HepG2 (cell line): ENCODE data around the gene FAM169A. TPM values are rescaled to one million over a fixed set of nuclear protein-coding genes. Genes with fewer than 3 reads are reported as not detected.

ENCODE experiments used
- DMAP1 ChIP-seq: IDR thresholded peaks from 2 replicates; pipeline ENCODE4 v1.6.1; 2016
- DNMT3B ChIP-seq: conservative IDR thresholded peaks from 2 replicates; pipeline ENCODE4 v1.6.1; 2016; ENCODE audit warnings: missing biosample characterization, control low read depth
- HDAC6 ChIP-seq: fragments of 200-600 bp; sonication (generic); IDR thresholded peaks from 2 replicates; pipeline ENCODE4 v1.7.0; 2017; ENCODE audit warnings: mild to moderate bottlenecking, antibody characterized with exemption, low read length, low read depth
- HMG20B ChIP-seq: conservative IDR thresholded peaks from 2 replicates; pipeline ENCODE4 v1.6.1; 2016; ENCODE audit warnings: missing genetic modification reagents, missing compliant biosample characterization
- HMGA1 ChIP-seq: sonication (generic); formaldehyde crosslinking; conservative IDR thresholded peaks from 2 replicates; pipeline ENCODE4 v1.4.0; 2020; ENCODE audit warnings: missing genetic modification reagents
- KAT2B ChIP-seq: fragments of 150-350 bp; IDR thresholded peaks from 2 replicates; pipeline ENCODE4 v1.6.1; 2014; ENCODE audit warnings: low read depth, low read length, borderline replicate concordance
- KDM5B ChIP-seq: sonication (generic); formaldehyde crosslinking; IDR thresholded peaks from 2 replicates; pipeline ENCODE4 v1.4.0; 2020; ENCODE audit warnings: missing genetic modification reagents, mild to moderate bottlenecking, borderline replicate concordance
- MBNL3 ChIP-seq: fragments of 250-450 bp; sonication (Bioruptor Pico); conservative IDR thresholded peaks from 2 replicates; pipeline ENCODE4 v1.8.0; 2022; ENCODE audit warnings: mild to moderate bottlenecking, inconsistent platforms
- MXD4 ChIP-seq: IDR thresholded peaks from 2 replicates; pipeline ENCODE4 v1.6.1; 2016; ENCODE audit warnings: mild to moderate bottlenecking, missing biosample characterization, missing genetic modification reagents
- MYC ChIP-seq: sonication (generic); formaldehyde crosslinking; IDR thresholded peaks from 2 replicates; pipeline ENCODE4 v1.9.0; 2021; ENCODE audit warnings: missing genetic modification reagents, borderline replicate concordance
- NCOA2 ChIP-seq: sonication (generic); formaldehyde crosslinking; IDR thresholded peaks from 2 replicates; pipeline ENCODE4 v1.8.0; 2022; ENCODE audit warnings: inconsistent platforms
- NFE2L2 ChIP-seq: fragments of 150-350 bp; IDR thresholded peaks from 2 replicates; pipeline ENCODE4 v1.6.1; 2014; ENCODE audit warnings: low read length
- NR2F1 ChIP-seq, 2 experiments: fragments of 450-650 bp in 1 of 2; formaldehyde crosslinking in 1 of 2; IDR thresholded peaks; 2 replicates each; pipeline versions ENCODE4 v1.5.0 to v1.6.1; 2016 to 2020; ENCODE audit warnings: mild to moderate bottlenecking in 1 of 2, missing compliant biosample characterization in 1 of 2, missing genetic modification reagents in 1 of 2, moderate library complexity in 1 of 2
- ONECUT2 ChIP-seq: sonication (generic); formaldehyde crosslinking; IDR thresholded peaks from 2 replicates; pipeline ENCODE4 v1.4.0; 2020; ENCODE audit warnings: missing genetic modification reagents
- PAWR ChIP-seq: sonication (generic); formaldehyde crosslinking; IDR thresholded peaks from 2 replicates; pipeline ENCODE4 v1.4.0; 2020; ENCODE audit warnings: missing genetic modification reagents, mild to moderate bottlenecking, borderline replicate concordance
- PITX1 ChIP-seq: sonication (generic); formaldehyde crosslinking; IDR thresholded peaks from 2 replicates; pipeline ENCODE4 v1.5.1; 2020; ENCODE audit warnings: mild to moderate bottlenecking, missing genetic modification reagents
- REL ChIP-seq: sonication (generic); formaldehyde crosslinking; conservative IDR thresholded peaks from 2 replicates; pipeline ENCODE4 v1.8.0; 2022; ENCODE audit warnings: mild to moderate bottlenecking, missing genetic modification reagents, moderate library complexity
- RFX3 ChIP-seq: IDR thresholded peaks from 2 replicates; pipeline ENCODE4 v1.6.1; 2016; ENCODE audit warnings: missing biosample characterization, missing genetic modification reagents
- RFXANK ChIP-seq: IDR thresholded peaks from 2 replicates; pipeline ENCODE4 v1.6.1; 2016
- RXRB ChIP-seq: IDR thresholded peaks from 2 replicates; pipeline ENCODE4 v1.6.1; 2016; ENCODE audit warnings: borderline replicate concordance, missing genetic modification reagents, missing compliant biosample characterization
- SNAPC2 ChIP-seq: sonication (generic); formaldehyde crosslinking; IDR thresholded peaks from 2 replicates; pipeline ENCODE4 v1.8.1; 2022; ENCODE audit warnings: mild to moderate bottlenecking, missing genetic modification reagents
- TAF1 ChIP-seq: sonication (generic); formaldehyde crosslinking; IDR thresholded peaks from 2 replicates; pipeline ENCODE4 v1.4.0; 2020; ENCODE audit warnings: missing genetic modification reagents
- TBX2 ChIP-seq: sonication (generic); formaldehyde crosslinking; IDR thresholded peaks from 2 replicates; pipeline ENCODE4 v1.5.0; 2020; ENCODE audit warnings: missing genetic modification reagents, mild to moderate bottlenecking, borderline replicate concordance
- TCF7L2 ChIP-seq: IDR thresholded peaks from 2 replicates; pipeline ENCODE4 v1.6.1; 2011; ENCODE audit warnings: mild to moderate bottlenecking, low read depth, low read length, moderate library complexity
- THAP7 ChIP-seq: sonication (generic); formaldehyde crosslinking; IDR thresholded peaks from 2 replicates; pipeline ENCODE4 v1.8.1; 2023; ENCODE audit warnings: mild to moderate bottlenecking, missing genetic modification reagents
- ZFP90 ChIP-seq: sonication (generic); formaldehyde crosslinking; IDR thresholded peaks from 2 replicates; pipeline ENCODE4 v1.8.0; 2022; ENCODE audit warnings: missing genetic modification reagents, mild to moderate bottlenecking, inconsistent platforms, borderline replicate concordance
- ZNF350 ChIP-seq: sonication (generic); formaldehyde crosslinking; IDR thresholded peaks from 2 replicates; pipeline ENCODE4 v1.4.0; 2020; ENCODE audit warnings: mild to moderate bottlenecking, low read depth, missing genetic modification reagents, borderline replicate concordance
- ZNF513 ChIP-seq: sonication (generic); formaldehyde crosslinking; conservative IDR thresholded peaks from 2 replicates; pipeline ENCODE4 v1.5.0; 2020; ENCODE audit warnings: missing genetic modification reagents
- ZNF543 ChIP-seq: sonication (generic); formaldehyde crosslinking; IDR thresholded peaks from 2 replicates; pipeline ENCODE4 v1.4.0; 2020; ENCODE audit warnings: mild to moderate bottlenecking, missing genetic modification reagents
- ZNF674 ChIP-seq: sonication (generic); formaldehyde crosslinking; IDR thresholded peaks from 2 replicates; pipeline ENCODE4 v1.5.0; 2020; ENCODE audit warnings: low read depth, mild to moderate bottlenecking, missing genetic modification reagents
- ZNF737 ChIP-seq: sonication (generic); formaldehyde crosslinking; IDR thresholded peaks from 2 replicates; pipeline ENCODE4 v1.5.0; 2020; ENCODE audit warnings: missing genetic modification reagents, mild to moderate bottlenecking, borderline replicate concordance
- polyA plus RNA-seq, 8 experiments: library from polyadenylated mRNA; depleted of rRNA in 3 of 8; stranded (reverse) in 7 of 8; unstranded in 1 of 8; fragments of >200 nt; fragmentation: Illumina TruSeq in 4 of 8; extraction: Trizol in 4 of 8; gene quantifications; 2 replicates each; pipeline versions ENCODE4 v1.2.1 to v1.2.3, GENCODE V29; 2011 to 2016; ENCODE audit warnings: low read depth in 4 of 8, missing spikeins in 1 of 8, mixed read lengths in 1 of 8; ENCODE audit not compliant: insufficient read depth in 1 of 8
- total RNA-seq, 5 experiments: library from RNA; depleted of rRNA; stranded (reverse); fragments of >200 nt; fragmentation: Illumina TruSeq; extraction: Trizol; gene quantifications; 2 replicates each; pipeline ENCODE4 v1.2.3, GENCODE V29; 2016; ENCODE audit warnings: low read depth in 1 of 5

The FAM169A gene
- total and polyA plus RNA-seq, 2 of the 13 experiments (the other 11 are each of a cell fraction or from before 2014, with no cell fraction given), result 21.1 to 110 TPM

- TF ChIP-seq KDM5B (CRISPR knock-in tag), result peak; percentile 38; the same call in 1 of the 2 replicates
- TF ChIP-seq TBX2, result peak; percentile 86
- TF ChIP-seq ZNF674, result no peak
- peak; percentile 63; the same call in 1 of the 2 replicates for TF ChIP-seq MXD4
- TF ChIP-seq HMG20B (CRISPR knock-in tag), result peak; percentile 56; the same call in 1 of the 2 replicates
- no peak for TF ChIP-seq HMGA1
- peak; percentile 68; the same call in 1 of the 2 replicates for TF ChIP-seq DMAP1 (CRISPR knock-in tag)
- TF ChIP-seq DNMT3B (CRISPR knock-in tag), result no peak
- no peak for TF ChIP-seq ZNF543 (CRISPR knock-in tag)
- TF ChIP-seq THAP7 (CRISPR knock-in tag), result no peak
- TF ChIP-seq REL (CRISPR knock-in tag), result no peak
- peak; percentile 9; the same call in 1 of the 2 replicates for TF ChIP-seq TAF1 (CRISPR knock-in tag)
- peak; percentile 57; the same call in 1 of the 2 replicates for TF ChIP-seq ZNF350 (CRISPR knock-in tag)
- peak; percentile 95 for TF ChIP-seq NCOA2 (CRISPR knock-in tag)
- no peak for TF ChIP-seq ZFP90 (CRISPR knock-in tag)
- peak; percentile 82; the same call in 1 of the 2 replicates for TF ChIP-seq RXRB
- TF ChIP-seq KAT2B, result no peak
- TF ChIP-seq NR2F1 (CRISPR knock-in tag; IDR thresholded peaks at IDR 0.05), result peak; percentile 54 to 60
- TF ChIP-seq TCF7L2, result peak; percentile 91
- TF ChIP-seq MYC, result peak; percentile 62; the same call in 1 of the 2 replicates
- no peak for TF ChIP-seq ZNF513
- TF ChIP-seq NFE2L2, result no peak
- TF ChIP-seq HDAC6, result no peak
- TF ChIP-seq RFX3 (CRISPR knock-in tag), result no peak
- TF ChIP-seq RFXANK (CRISPR knock-in tag), result no peak
- TF ChIP-seq PITX1, result peak; percentile 81
- no peak for TF ChIP-seq PAWR (CRISPR knock-in tag)
- 0 out of 2 replicates have a peak, but pooled peaks have one; percentile 58 for TF ChIP-seq SNAPC2 (CRISPR knock-in tag)
- no peak for TF ChIP-seq MBNL3 (CRISPR knock-in tag)
- no peak for TF ChIP-seq ZNF737 (CRISPR knock-in tag)
- TF ChIP-seq ONECUT2 (CRISPR knock-in tag), result 0 out of 2 replicates have a peak, but pooled peaks have one; percentile 18
These were observed 10.0 kb upstream of the FAM169A start (continued) for GRCh38 chr5:74875994-74876791.
